Stomach smooth muscle (tissue), 2 donors: Measurements from ENCODE around the gene CASTOR2.

Experiments
- H3K27ac ChIP-seq: one replicate; pipeline ENCODE4 v1.7.0; 2013; ENCODE audit warnings: mild to moderate bottlenecking, low read length, inconsistent platforms
- H3K27me3 ChIP-seq, 2 donors: one replicate each; pipeline ENCODE4 v1.7.0; 2013; ENCODE audit warnings: low read length in 2 of 2; ENCODE audit not compliant: insufficient read depth in 2 of 2, control insufficient read depth in 1 of 2
- H3K36me3 ChIP-seq, 2 donors: one replicate each; pipeline ENCODE4 v1.7.0; 2013; ENCODE audit warnings: low read length in 2 of 2; ENCODE audit not compliant: control insufficient read depth in 2 of 2, insufficient read depth in 2 of 2
- H3K4me1 ChIP-seq: one replicate; pipeline ENCODE4 v1.7.0; 2013; ENCODE audit warnings: low read length; ENCODE audit not compliant: control insufficient read depth, insufficient read depth
- H3K4me3 ChIP-seq, 2 donors: one replicate each; pipeline ENCODE4 v1.7.0; 2013; ENCODE audit warnings: low read length in 2 of 2
- H3K9ac ChIP-seq, 2 donors: one replicate each; pipeline ENCODE4 v1.7.0; 2013; ENCODE audit warnings: low read length in 2 of 2, mild to moderate bottlenecking in 1 of 2
- H3K9me3 ChIP-seq, 2 donors: one replicate each; pipeline ENCODE4 v1.7.0; 2013; ENCODE audit warnings: low read length in 2 of 2; ENCODE audit not compliant: control insufficient read depth in 2 of 2
- donor health status: healthy.
- donor health status: Pancreatic carcinoma.

The CASTOR2 gene

GRCh38 chr7:75039166-75039565, 74.7 kb downstream of the CASTOR2 start:
- H3K36me3 ChIP-seq = peaks cover 15 to 18% of the 10 kb centered on the region in 2 donors
- no peaks in the 10 kb centered on the region for H3K4me1 ChIP-seq
- H3K9ac ChIP-seq = no peak overlapping the region
- no peak overlapping the region for H3K27ac ChIP-seq
- no peaks in the 10 kb centered on the region for H3K27me3 ChIP-seq
- no peaks in the 10 kb centered on the region for H3K9me3 ChIP-seq
- no peak overlapping the region for H3K4me3 ChIP-seq

DNA sequence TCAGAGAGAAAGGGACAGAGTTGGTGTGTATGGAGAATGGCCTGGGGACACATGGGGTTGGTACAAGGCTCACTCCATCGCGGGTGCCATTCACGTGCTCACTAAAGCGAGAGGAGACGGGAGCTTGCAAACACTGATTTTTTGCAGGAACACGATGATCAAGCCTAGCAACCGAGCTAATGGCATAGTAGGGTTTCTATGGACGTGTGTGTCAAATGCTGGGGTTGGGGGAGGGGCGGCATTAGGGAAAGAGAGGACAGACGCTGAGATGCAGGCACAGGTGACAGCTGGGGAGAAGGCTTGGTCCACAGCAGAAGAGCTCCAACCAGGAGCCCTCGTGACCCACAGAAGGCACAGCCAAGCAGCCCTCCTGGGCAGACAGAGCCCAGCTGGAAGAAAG, 75.2 kb downstream of the CASTOR2 start:
- Histone ChIP-seq H3K36me3 (peaks cover 15 to 18% of the 10 kb centered on the region in 2 donors), H3K27ac (no peak overlapping the region), H3K4me3 (no peak overlapping the region), H3K4me1 (no peaks in the 10 kb centered on the region), H3K9ac (no peak overlapping the region), H3K9me3 (no peaks in the 10 kb centered on the region), H3K27me3 (no peaks in the 10 kb centered on the region)

DNA sequence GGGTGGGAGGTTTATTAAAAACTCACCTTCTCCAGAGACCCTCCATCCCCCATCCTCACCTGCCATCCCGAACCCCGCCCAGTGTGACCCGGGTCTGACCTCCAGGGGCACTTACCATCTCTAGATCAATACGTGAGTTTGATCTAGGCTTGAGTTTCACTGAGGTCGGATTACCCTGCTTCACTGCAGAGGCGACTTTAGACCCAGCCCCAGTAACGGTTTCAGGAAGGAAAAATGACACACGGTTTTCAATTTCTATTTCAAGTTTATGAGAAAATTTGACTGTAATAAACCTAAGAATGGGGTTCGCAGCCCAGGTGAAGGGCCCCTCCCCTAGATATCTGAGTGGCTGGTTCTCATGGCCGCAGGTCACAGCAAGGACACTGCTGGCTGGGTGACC, 76.0 kb downstream of the CASTOR2 start:
- H3K36me3 ChIP-seq = peaks cover 15 to 18% of the 10 kb centered on the region in 2 donors
- no peaks in the 10 kb centered on the region for H3K27me3 ChIP-seq
- no peaks in the 10 kb centered on the region for H3K4me1 ChIP-seq
- no peak overlapping the region for H3K27ac ChIP-seq
- no peaks in the 10 kb centered on the region for H3K9me3 ChIP-seq
- no peak overlapping the region for H3K4me3 ChIP-seq
- H3K9ac ChIP-seq = no peak overlapping the region

GRCh38 chr7:75042286-75042685, 77.8 kb downstream of the CASTOR2 start:
- H3K9ac ChIP-seq = no peak overlapping the region
- H3K27ac ChIP-seq = no peak overlapping the region

DNA sequence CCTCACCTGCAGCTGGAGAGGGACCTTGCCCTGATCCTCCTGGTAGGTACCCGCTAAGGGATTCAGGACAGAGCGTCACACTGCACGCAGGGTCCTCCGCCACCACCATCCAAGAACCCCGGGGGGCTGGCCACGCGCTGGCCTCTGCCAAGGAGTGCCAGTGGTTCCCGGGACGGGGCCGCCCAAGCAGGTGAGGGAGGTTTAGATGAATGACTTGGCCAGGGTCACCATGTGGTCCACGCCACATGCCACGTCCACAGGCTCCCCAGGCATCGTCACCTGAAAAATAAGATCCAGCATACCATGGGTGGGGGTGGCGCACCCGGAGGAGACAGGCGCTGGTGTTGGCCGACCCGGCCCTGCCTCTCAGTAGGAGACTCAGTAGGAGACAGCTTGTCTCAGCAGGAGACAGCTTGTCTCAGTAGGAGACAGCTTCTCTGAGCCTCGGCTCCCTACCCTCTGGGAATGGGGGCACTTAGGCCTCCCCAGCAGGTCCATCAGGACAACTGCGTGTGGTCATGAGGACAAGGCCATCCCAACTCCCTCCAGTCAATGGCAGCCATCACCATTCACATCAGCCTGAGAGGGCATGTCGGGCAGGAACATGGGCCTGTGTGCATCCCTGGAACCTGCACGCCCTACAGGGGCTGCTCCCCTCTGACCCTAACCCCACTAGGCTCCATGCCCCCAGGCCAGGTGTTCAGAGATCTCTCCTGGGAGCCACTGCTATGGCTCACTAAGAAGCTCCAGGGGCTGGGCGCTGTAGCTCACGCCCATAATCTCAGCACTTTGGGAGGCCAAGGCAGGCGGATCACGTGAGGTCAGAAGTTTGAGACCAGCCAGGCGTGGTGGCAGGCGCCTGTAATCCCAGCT, 78.6 kb downstream of the CASTOR2 start:
- no peaks in the 10 kb centered on the region for H3K27me3 ChIP-seq
- H3K9me3 ChIP-seq = no peaks in the 10 kb centered on the region
- H3K4me3 ChIP-seq = no peak overlapping the region
- H3K36me3 ChIP-seq = peaks cover 15 to 18% of the 10 kb centered on the region in 2 donors
- peaks cover 10% of the 10 kb centered on the region for H3K4me1 ChIP-seq
- H3K9ac ChIP-seq = no peak overlapping the region
- H3K27ac ChIP-seq = no peak overlapping the region

More at GRCh38 chr7:75042286-75042685, 77.8 kb downstream of the CASTOR2 start:
- Histone ChIP-seq H3K36me3 (peaks cover 15 to 18% of the 10 kb centered on the region in 2 donors), H3K27me3 (no peaks in the 10 kb centered on the region), H3K4me1 (peaks cover 10% of the 10 kb centered on the region), H3K4me3 (no peak overlapping the region), H3K9me3 (no peaks in the 10 kb centered on the region)

DNA sequence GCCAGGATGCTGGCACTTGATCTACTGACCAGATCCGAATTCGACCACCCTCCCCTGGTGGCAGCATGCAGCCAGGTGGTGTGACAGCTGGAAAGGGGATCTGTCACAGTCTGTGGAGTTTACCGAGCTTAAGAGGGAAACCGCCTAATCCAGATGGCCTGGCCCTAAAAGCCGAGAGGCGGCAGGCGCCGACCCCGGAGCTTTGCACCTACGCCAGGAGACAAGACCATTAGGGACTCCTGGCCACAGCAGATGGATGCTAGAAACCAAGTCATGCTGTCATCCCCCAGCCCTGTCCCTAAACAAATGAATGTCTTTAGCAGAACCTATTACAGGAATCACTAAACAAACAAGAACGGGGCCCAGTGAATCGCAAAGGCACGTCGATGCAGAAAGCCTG, 81.4 kb downstream of the CASTOR2 start:
- Histone ChIP-seq H3K9me3 (no peaks in the 10 kb centered on the region), H3K27ac (peak overlapping the region; percentile 62), H3K4me3 (peak overlapping the region in 1 of 2 donors; percentile 44), H3K9ac (peak overlapping the region; percentile 26 to 47), H3K4me1 (peaks cover 10% of the 10 kb centered on the region), H3K27me3 (no peaks in the 10 kb centered on the region), H3K36me3 (peaks cover 13 to 36% of the 10 kb centered on the region in 2 donors)

- no peak overlapping the region for H3K27ac ChIP-seq
- H3K27me3 ChIP-seq = no peaks in the 10 kb centered on the region
- H3K9me3 ChIP-seq = no peaks in the 10 kb centered on the region
- H3K4me1 ChIP-seq = peaks cover 10% of the 10 kb centered on the region
- no peak overlapping the region for H3K9ac ChIP-seq
- peaks cover 14 to 37% of the 10 kb centered on the region in 2 donors for H3K36me3 ChIP-seq
- no peak overlapping the region for H3K4me3 ChIP-seq
Measured at GRCh38 chr7:75048435-75049379, 84.2 kb downstream of the CASTOR2 start.

DNA sequence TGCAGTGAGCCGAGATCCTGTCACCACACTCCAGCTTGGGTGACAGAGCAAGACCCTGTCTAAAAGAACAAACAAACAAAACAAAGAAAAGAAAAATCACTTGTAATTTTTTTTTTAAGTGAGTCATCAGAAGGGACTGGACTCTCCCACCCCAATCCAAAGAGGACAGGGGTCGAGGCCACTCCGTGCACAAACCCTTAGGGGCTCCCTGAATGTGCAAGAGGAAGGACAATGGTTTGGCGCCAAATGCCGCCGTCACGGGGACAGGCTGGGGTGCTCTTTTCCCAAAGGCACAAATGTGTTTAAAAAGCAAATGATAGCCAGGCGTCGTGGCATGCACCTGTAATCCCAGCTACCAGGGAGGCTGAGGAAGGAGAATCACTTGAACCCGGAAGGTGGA, 85.3 kb downstream of the CASTOR2 start:
- Histone ChIP-seq H3K4me3 (no peak overlapping the region), H3K9me3 (no peaks in the 10 kb centered on the region), H3K36me3 (peaks cover 13 to 39% of the 10 kb centered on the region in 2 donors), H3K27ac (no peak overlapping the region), H3K27me3 (no peaks in the 10 kb centered on the region), H3K4me1 (peaks cover 10% of the 10 kb centered on the region), H3K9ac (no peak overlapping the region)

- H3K27ac ChIP-seq = no peak overlapping the region
- no peaks in the 10 kb centered on the region for H3K9me3 ChIP-seq
- H3K27me3 ChIP-seq = no peaks in the 10 kb centered on the region
- H3K36me3 ChIP-seq = peaks cover 13 to 44% of the 10 kb centered on the region in 2 donors
- no peak overlapping the region for H3K4me3 ChIP-seq
- no peak overlapping the region for H3K9ac ChIP-seq
- H3K4me1 ChIP-seq = peaks cover 10% of the 10 kb centered on the region
Measured at GRCh38 chr7:75050501-75050900, 86.0 kb downstream of the CASTOR2 start.

DNA sequence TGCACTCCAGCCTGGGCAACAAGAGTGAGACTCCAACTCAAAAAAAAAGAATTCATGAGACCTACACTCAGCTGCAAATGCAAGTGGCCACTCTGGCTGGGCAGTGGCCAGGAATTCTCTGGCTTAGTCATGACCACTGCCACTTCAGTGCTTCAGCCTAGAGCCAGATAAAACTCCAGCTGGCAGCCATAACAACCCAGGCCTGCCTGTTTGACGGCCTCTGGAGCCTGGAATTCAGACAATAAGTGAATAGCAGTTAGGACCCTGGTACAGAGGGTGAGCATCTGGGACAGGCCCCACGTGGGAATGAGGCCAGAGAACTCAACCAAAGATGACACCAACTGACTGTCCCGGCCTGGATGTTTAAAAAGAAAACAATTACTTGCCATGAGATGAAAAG, 90.2 kb downstream of the CASTOR2 start:
- Histone ChIP-seq H3K4me3 (no peak overlapping the region), H3K36me3 (peaks cover 24 to 55% of the 10 kb centered on the region in 2 donors), H3K9me3 (no peaks in the 10 kb centered on the region), H3K27ac (no peak overlapping the region), H3K27me3 (no peaks in the 10 kb centered on the region), H3K4me1 (peaks cover 18% of the 10 kb centered on the region), H3K9ac (no peak overlapping the region)
